ENCODE measurements around the gene MCF2L2.
A peak's percentile ranks its signal among the peaks of the same experiment; 100 is the strongest.

The MCF2L2 gene

DNA sequence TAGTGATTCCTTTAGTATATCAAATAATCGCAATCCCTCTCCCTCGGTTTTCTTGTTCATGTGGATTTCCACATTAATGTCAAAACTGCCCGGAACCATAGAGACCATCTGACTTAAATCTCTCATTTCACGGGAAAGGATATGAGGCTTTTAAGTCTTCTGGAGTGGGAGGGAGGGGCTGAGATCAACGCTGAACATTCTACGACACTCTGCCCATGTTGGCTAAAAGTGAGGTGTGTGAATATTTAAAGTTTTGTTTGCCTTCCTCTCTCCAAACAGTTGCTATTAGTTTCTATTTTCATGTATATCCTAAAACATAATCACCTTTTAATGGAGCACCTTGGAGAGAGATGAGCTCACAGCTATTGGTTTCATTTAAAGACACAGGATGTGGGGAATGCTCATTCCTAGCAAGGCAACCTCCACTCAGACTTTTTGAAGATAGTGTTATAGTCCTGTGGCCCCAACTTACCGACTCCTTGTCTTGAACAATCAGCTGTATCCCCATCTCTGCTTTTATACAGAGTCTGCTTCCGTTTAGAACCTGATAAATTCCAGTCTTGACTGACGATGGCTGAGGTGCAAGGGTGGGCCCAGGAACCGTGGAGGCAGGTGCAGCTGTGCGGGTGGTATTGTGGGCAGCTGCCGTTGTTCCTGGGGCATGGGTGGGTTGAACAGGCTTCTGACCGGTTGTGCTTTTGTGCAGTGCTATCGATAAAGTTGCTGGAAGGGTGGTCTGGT is 275.0 kb downstream of the MCF2L2 start:
- TF ChIP-seq, protein P1, sequence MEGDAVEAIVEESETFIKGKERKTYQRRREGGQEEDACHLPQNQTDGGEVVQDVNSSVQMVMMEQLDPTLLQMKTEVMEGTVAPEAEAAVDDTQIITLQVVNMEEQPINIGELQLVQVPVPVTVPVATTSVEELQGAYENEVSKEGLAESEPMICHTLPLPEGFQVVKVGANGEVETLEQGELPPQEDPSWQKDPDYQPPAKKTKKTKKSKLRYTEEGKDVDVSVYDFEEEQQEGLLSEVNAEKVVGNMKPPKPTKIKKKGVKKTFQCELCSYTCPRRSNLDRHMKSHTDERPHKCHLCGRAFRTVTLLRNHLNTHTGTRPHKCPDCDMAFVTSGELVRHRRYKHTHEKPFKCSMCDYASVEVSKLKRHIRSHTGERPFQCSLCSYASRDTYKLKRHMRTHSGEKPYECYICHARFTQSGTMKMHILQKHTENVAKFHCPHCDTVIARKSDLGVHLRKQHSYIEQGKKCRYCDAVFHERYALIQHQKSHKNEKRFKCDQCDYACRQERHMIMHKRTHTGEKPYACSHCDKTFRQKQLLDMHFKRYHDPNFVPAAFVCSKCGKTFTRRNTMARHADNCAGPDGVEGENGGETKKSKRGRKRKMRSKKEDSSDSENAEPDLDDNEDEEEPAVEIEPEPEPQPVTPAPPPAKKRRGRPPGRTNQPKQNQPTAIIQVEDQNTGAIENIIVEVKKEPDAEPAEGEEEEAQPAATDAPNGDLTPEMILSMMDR (conservative IDR thresholded peaks at IDR 0.05; ENCODE audit: low read depth, low read length), result no peak
- no peak overlapping the region for H3K4me3 ChIP-seq (ENCODE audit: low read length)
- no peak for DNase-seq (ENCODE audit: low read depth)

DNA sequence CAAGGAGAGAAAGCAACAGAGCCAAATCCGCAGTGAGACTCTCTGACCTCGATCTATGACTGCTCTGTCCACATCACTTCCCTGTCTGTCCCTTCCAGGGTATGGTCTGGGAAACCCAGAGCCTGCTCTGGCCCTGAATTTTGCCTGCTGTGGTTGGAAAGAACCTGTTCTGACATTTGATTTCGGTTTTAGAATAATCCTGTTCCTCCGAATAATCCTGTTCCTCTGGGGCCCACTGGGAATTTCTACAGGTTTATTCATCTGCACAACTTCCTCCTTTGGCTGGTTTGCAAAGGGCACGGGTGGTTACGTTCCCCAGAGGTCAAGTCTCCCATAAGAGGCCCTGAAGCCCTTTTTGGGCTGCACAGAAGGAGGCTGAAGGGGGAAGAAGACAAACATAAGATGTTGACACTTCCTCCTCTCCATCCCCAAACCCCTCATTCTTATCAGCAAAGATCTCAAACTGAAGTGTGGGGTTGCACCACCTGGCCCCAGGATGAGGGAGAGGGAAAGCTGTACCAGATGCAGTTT is 276.5 kb downstream of the MCF2L2 start:
- no peak overlapping the region for H3K4me3 ChIP-seq (ENCODE audit: low read length)
- DNase-seq (ENCODE audit: low read depth), result no peak
- TF ChIP-seq, protein P1 (conservative IDR thresholded peaks at IDR 0.05; ENCODE audit: low read depth, low read length), result no peak

DNA sequence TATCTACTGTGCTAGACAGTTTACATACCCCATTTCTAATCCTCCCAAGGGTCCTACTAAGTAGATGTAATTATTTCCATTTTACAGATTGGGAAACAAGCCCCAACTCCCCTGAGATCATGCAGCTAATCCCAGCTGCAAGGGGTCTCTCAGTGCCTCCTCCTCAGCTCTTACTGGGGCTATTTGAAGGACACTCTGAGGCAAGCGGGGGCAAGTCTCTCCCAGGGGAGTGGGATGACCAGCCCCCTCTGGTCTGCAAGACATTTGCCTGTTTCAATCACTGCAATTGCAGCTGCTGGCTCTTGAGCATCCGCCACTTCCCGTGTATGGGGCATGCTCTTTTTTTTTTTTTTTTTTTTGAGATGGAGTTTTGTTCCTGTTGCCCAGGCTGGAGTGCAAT is 277.3 kb downstream of the MCF2L2 start:
- TF ChIP-seq, protein P1 (conservative IDR thresholded peaks at IDR 0.05; ENCODE audit: low read depth, low read length), result no peak
- DNase-seq (ENCODE audit: low read depth), result no peak
- H3K4me3 ChIP-seq (ENCODE audit: low read length), result no peak overlapping the region

DNA sequence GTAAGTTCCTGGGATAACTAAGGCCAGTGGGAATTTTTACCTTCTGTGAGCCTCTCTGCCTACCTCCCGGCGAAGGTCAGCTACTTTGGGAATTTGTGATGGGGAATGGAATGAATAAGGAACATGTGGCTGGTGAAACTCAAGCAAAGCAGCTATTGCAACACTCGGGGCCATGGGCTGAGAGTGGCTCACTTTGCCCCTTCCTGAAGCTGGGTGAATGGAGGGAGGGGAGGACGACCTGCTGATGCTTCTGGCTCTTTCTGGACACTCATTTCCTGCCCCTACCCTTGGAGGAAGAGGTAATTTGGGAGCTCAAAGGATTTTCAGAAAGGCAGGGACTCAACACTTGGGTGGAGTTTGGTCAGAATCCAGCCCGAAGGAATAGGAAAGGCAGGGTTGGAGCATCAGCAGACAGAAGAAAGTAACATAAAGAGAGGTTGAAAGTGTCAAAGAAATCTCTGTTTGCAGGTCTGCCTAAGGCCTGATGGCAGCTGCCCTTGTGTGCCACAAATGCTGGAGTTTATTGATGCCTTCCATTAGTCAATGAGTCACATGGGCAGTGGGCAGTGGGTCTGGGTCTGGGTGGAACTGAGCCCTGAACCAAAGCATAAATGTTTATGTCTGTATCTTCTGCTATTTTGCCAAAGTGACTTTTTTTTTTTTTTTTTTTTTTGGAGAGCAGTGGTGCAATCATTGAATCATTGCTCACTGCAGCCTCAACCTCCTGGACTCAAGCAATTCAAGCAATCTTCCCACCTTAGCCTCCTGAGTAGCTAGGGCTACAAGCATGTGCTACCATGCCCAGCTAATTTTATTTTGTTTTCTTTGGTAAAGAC is 278.3 kb downstream of the MCF2L2 start:
- no peak overlapping the region for H3K4me3 ChIP-seq (ENCODE audit: low read length)
- TF ChIP-seq, protein P1 (conservative IDR thresholded peaks at IDR 0.05; ENCODE audit: low read depth, low read length), result no peak
- DNase-seq (ENCODE audit: low read depth), result no peak

DNA sequence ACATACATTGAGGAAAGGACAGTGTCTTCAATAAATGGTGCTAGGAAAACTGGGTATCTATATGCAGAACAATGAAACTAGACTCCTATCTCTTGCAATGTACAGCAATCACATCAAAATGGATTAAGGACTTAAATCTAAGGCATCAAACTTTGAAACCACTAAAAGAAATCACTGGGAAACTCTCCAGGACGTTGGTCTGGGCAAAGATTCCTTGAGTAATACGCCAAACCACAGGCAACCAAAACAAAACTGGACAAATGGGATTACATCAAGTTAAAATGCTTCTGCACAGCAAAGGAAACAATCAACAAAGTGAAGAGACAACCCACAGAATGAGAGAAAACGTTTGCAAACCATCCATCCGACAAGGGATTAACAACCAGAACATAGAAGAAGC is 280.4 kb downstream of the MCF2L2 start:
- H3K4me3 ChIP-seq (ENCODE audit: low read length), result no peak overlapping the region
- DNase-seq (ENCODE audit: low read depth), result peak; percentile 31
- TF ChIP-seq, protein P1 (conservative IDR thresholded peaks at IDR 0.05; ENCODE audit: low read depth, low read length), result no peak

DNA sequence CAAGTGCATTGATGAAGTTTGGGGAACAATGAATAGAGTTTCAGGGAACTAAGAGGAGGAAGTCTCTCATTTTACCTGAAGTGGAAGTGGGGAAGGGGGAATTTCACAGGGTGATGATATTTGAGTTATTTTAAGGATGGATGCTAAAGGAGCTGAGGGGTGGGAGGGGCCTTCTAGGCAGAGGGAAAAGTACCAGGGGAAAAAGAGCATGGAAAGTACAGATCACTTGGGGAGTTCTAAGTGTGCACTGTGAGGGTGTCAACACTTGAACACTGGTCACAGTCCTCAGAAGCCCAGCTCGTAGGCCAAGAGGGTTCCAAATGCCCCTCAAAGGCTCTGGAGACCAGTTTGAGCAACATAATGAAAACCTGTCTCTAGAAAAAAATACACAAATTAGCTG is 284.1 kb downstream of the MCF2L2 start:
- no peak overlapping the region for H3K4me3 ChIP-seq (ENCODE audit: low read length)
- TF ChIP-seq, protein P1 (conservative IDR thresholded peaks at IDR 0.05; ENCODE audit: low read depth, low read length), result no peak
- no peak for DNase-seq (ENCODE audit: low read depth)
